Measurements from ENCODE around the gene OR2T2.
"Not testable (repeated sequence)": the region's sequence is repeated elsewhere in the genome, so short reads cannot be mapped to it uniquely, and the experiment has no call there.

Gene OR2T2

GRCh38 chr1:248481686-248482579 lies 36.5 kb downstream of the OR2T2 start:
- not testable (repeated sequence) for H3K4me1 ChIP-seq (ENCODE audit: insufficient read depth, low read length); H3K9me3 ChIP-seq (ENCODE audit: control insufficient read depth, insufficient read depth, low read length); H3K36me3 ChIP-seq (ENCODE audit: insufficient read depth, low read length); H3K9ac ChIP-seq (ENCODE audit: low read depth, low read length)

DNA sequence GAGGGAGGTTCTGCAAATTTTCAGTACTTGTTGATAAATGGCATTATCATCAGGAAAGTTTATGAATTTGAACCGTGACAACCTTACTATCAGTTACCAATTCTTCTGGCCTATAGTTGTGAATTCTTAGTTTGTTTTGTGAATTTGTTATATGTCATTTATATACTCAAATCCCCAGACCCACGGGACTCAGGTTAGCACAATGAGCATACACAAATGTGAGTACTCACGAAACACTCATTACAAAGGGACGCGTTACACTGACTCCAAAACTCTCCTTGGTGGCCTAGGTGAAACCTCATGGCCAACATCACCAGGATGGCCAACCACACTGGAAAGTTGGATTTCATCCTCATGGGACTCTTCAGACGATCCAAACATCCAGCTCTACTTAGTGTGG lies 42.9 kb downstream of the OR2T2 start, which contains the start of gene OR2T5:
Gene OR2T5 (plus strand): TSS at position 301 of the 400 bp plus-strand sequence. CDS start 0 bp downstream, at position 301.
- not testable (repeated sequence) for H3K4me1 ChIP-seq (ENCODE audit: insufficient read depth, low read length); H3K9ac ChIP-seq (ENCODE audit: low read depth, low read length); H3K9me3 ChIP-seq (ENCODE audit: control insufficient read depth, insufficient read depth, low read length); H3K36me3 ChIP-seq (ENCODE audit: insufficient read depth, low read length)

DNA sequence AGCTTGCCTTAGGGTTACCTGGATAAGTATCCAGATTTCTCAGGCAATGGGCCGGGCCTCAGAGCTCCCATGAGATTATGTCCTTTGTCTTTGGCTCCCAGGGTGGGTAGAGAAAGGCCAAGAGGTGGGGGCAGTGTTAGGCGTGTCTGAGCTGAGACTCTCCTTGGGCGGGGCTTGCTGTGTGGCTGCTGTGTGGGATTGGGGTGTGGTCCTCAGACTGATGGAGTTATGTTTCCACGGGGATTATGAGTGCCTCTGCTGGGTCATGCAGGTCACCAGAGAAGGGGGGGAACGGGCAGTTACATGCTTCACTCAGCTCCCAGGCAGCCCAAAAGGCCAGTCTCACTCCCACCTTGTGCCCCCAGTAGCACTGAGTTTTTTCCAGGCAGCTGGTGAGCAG lies 51.2 kb downstream of the OR2T2 start:
- H3K4me1 ChIP-seq (ENCODE audit: insufficient read depth, low read length); H3K9ac ChIP-seq (ENCODE audit: low read depth, low read length); H3K36me3 ChIP-seq (ENCODE audit: insufficient read depth, low read length); H3K9me3 ChIP-seq (ENCODE audit: control insufficient read depth, insufficient read depth, low read length): not testable (repeated sequence)

DNA sequence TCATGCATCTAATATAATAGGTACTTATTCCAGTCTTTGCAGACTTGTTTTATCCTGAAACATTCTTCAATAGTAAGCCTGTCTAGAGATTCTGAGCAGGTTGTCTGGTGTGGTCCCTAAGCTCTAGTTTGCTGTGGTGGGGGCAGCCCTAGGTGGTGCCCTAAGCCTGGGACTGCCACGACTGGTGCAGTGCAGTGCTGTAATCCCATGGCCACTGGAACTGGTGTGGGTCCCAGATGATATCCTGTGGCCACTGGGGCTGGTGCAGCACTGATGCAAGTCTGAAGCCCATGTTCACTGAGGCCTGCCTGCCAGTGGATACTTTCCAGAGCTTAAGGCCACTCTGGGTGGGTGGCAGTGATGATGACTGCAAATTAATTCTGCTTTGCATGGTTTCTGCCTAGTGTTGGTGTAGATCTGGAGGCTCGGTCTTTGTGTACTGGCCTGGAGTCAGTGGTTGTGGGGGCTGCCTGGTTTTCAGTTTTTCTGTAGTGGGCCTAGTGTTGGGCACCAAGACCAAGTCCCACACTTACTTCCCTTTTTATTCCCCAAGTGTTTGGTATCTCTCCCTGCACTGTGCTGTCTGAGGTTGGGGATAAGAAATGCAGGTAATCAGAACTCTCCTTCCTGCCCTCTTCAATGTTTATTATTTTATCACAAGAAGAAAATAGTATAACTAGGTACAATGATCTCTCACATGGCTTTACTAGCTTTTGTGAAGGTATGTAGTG lies 55.0 kb downstream of the OR2T2 start:
- not testable (repeated sequence) for H3K9ac ChIP-seq (ENCODE audit: low read depth, low read length); H3K9me3 ChIP-seq (ENCODE audit: control insufficient read depth, insufficient read depth, low read length); H3K4me1 ChIP-seq (ENCODE audit: insufficient read depth, low read length); H3K36me3 ChIP-seq (ENCODE audit: insufficient read depth, low read length)
